Heart left ventricle (tissue), 16 donors: ENCODE data around the gene DOCK4. TPM values are rescaled to one million over a fixed set of nuclear protein-coding genes. Genes with fewer than 3 reads are reported as not detected.
A peak's percentile ranks its signal among the peaks of the same experiment; 100 is the strongest.

Source experiments
- ATAC-seq, 4 donors: fragments of 200-7000 bp; cut with Tn5 transposase; one replicate each; pipeline ENCODE4 v1.9.1; 2020 to 2022; ENCODE audit warnings: moderate library complexity in 4 of 4, mild to moderate bottlenecking in 3 of 4, moderate number of reproducible peaks in 1 of 4
- DNase-seq, 5 donors: peaks; one replicate each; pipeline ENCODE4 v3.0.0-alpha.2; 2020
- H3K27ac ChIP-seq, 12 donors: fragments of 200-600 bp; sonication (generic) in 4 of 12; one replicate each; pipeline versions ENCODE4 v1.5.0 to v1.8.0; 2016 to 2022; ENCODE audit warnings: mild to moderate bottlenecking in 2 of 12
- H3K27me3 ChIP-seq, 9 donors: fragments of 200-600 bp; sonication (generic) in 2 of 9; one replicate each; pipeline versions ENCODE4 v1.5.1 to v1.8.0; 2016 to 2022; ENCODE audit warnings: mild to moderate bottlenecking in 3 of 9
- H3K36me3 ChIP-seq, 9 donors: fragments of 200-600 bp; sonication (generic) in 2 of 9; one replicate each; pipeline versions ENCODE4 v1.5.0 to v1.8.0; 2018 to 2022; ENCODE audit warnings: mild to moderate bottlenecking in 2 of 9
- H3K4me1 ChIP-seq, 12 donors: fragments of 200-600 bp; sonication (generic) in 4 of 12; one replicate each; pipeline versions ENCODE4 v1.5.0 to v1.8.0; 2016 to 2022; ENCODE audit warnings: mild to moderate bottlenecking in 3 of 12
- H3K4me3 ChIP-seq, 12 donors: fragments of 200-600 bp; sonication (generic) in 4 of 12; one replicate each; pipeline versions ENCODE4 v1.5.0 to v1.8.0; 2017 to 2022; ENCODE audit warnings: mild to moderate bottlenecking in 9 of 12, moderate library complexity in 4 of 12
- H3K9me3 ChIP-seq, 12 donors: fragments of 200-600 bp; sonication (generic) in 4 of 12; one replicate each; pipeline versions ENCODE4 v1.5.0 to v1.8.0; 2016 to 2022; ENCODE audit warnings: mild to moderate bottlenecking in 1 of 12
- CTCF ChIP-seq, 12 donors: fragments of 200-600 bp; sonication (generic) in 4 of 12; IDR thresholded peaks; one replicate each; pipeline versions ENCODE4 v1.5.0 to v1.8.0; 2018 to 2022; ENCODE audit warnings: antibody characterized with exemption in 12 of 12, mild to moderate bottlenecking in 5 of 12
- POLR2A ChIP-seq, 2 donors: fragments of 450-650 bp; IDR thresholded peaks; one replicate each; pipeline ENCODE4 v1.6.1; 2017; ENCODE audit warnings: antibody characterized with exemption in 2 of 2, mild to moderate bottlenecking in 2 of 2, moderate library complexity in 2 of 2
- WGBS, 4 donors: extraction: QIAGEN DNeasy Blood & Tissue Kit in 2 of 4; methylation state at CpG; one replicate each; pipeline versions ENCODE4 v1.1.5 to v1.1.7; 2013 to 2018; 5-methylcytosine and 5-hydroxymethylcytosine counted together
- intact Hi-C, 10 donors: fragments of 100-400 bp; cut with DNase I; formaldehyde crosslinking; loops; one replicate each; pipeline versions ENCODE4 v1.11.1 to v1.14.2; 2022
- polyA plus RNA-seq, 2 donors: library from polyadenylated mRNA; stranded (reverse); fragments of 200-250 nt; gene quantifications; one replicate each; pipeline ENCODE4 v1.2.3, GENCODE V29; 2013
- total RNA-seq, 9 donors: library from RNA; depleted of rRNA in 2 of 9; stranded (reverse); fragments of >200 nt in 2 of 9; fragmentation: NEBNext Ultra II Directional in 3 of 9; extraction: Animal tissue kit (Norgen Biotek cat#: 25700) in 3 of 9; gene quantifications; one replicate each; pipeline versions ENCODE4 v1.1.0 to v1.2.4, GENCODE V29; 2016 to 2023
- donor health status: ischemic (EF 13 %, LVEDD 7.1; RV severe dilation, severe dysfunction).
- donor health status: healthy with polysubstance abuse.
- donor health status: DM: no; HTN: yes; CAD: no.
- donor health status: DM: no; HTN: no; CAD: no.
- donor health status: ischemic (EF 25% LVEDD 6.9; RV normal size, moderate dysfunction).
- donor health status: ischemic (EF 25% LVEDD 5.7; RV mildly dilated, moderate dysfunction).
- donor health status: healthy.
- donor health status: DM: yes; HTN: yes; CAD: no.
- donor health status: ischemic (EF 35%, LVEDD 5.7; RV mildly dilated, moderate dysfunction).
- donor health status: nonischemic (EF 11% LVEDD 7.7; RV severe dilation, severe dysfunction).
- donor health status: DM: yes; HTN: yes; CAD: no.
- donor health status: PGD.
- donor health status: ischemic (EF 29% LVEDD 5.4; RV normal size, mild dysfunction).
- donor health status: nonischemic (EF 23%, LVEDD 6.1; RV moderate dilation, normal function).

The DOCK4 gene
- total and polyA plus RNA-seq, 11 donors = 5.1 to 40.8 (median 13.1) TPM

GRCh38 chr7:111755383-111755782, 450.8 kb downstream of the DOCK4 start:
- Histone ChIP-seq H3K36me3 (peaks cover 0 to 61% (median 30%) of the 10 kb centered on the region in 9 donors), H3K27ac (no peak overlapping the region), H3K4me3 (no peak overlapping the region), H3K9me3 (no peaks in the 10 kb centered on the region), H3K27me3 (no peaks in the 10 kb centered on the region), H3K4me1 (peaks cover 0 to 4% (median 0%) of the 10 kb centered on the region in 12 donors)
- DNase-seq = no peak
- no peak for TF ChIP-seq CTCF (IDR thresholded peaks at IDR 0.05)
- no peak for TF ChIP-seq POLR2A (IDR thresholded peaks at IDR 0.05)
- ATAC-seq = no peak
- WGBS, 4 donors = 90 to 95% (median 94%) methylated on average over 6 of the region's 6 CpGs
- intact Hi-C loops = loop anchor here in 7 of 10 donors (2.0 to 10.0 kb wide), 5 partner anchors 99 to 742 kb away; no protein-coding TSS in a partner anchor

DNA sequence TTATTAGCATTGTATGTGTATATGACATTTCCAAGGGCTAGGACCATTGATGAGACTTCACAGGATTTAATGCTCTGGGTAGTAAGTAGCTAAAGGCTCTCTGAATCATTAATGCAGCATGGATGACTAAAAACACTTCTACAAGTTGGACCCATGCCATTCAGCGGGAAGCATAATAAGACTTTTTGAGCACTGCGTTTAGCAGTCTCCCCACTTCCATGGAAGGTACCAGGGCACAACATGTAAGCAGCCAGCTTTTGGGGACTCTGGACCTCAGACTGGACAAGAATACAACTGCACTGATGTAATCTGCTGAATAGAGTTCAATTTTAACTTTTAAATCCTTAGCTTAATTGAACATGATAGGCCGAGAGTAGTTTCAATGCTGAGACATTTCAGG, 452.2 kb downstream of the DOCK4 start:
- ATAC-seq = no peak
- 79 to 89% (median 83%) methylated on average over 3 of the region's 3 CpGs for WGBS, 4 donors
- intact Hi-C loops = loop anchor here in 7 of 10 donors (2.0 to 10.0 kb wide), 9 partner anchors 101 to 743 kb away; partner anchors contain the start of genes DOCK4 (in 1 of the 7) and ZNF277 (in 1 of the 7)
- Histone ChIP-seq H3K9me3 (peaks cover 0 to 7% (median 0%) of the 10 kb centered on the region in 12 donors), H3K4me1 (peaks cover 0 to 4% (median 0%) of the 10 kb centered on the region in 12 donors), H3K27ac (no peak overlapping the region), H3K27me3 (no peaks in the 10 kb centered on the region), H3K4me3 (no peak overlapping the region), H3K36me3 (peaks cover 0 to 51% (median 17%) of the 10 kb centered on the region in 9 donors)
- TF ChIP-seq CTCF (IDR thresholded peaks at IDR 0.05) = no peak
- no peak for TF ChIP-seq POLR2A (IDR thresholded peaks at IDR 0.05)
- no peak for DNase-seq

DNA sequence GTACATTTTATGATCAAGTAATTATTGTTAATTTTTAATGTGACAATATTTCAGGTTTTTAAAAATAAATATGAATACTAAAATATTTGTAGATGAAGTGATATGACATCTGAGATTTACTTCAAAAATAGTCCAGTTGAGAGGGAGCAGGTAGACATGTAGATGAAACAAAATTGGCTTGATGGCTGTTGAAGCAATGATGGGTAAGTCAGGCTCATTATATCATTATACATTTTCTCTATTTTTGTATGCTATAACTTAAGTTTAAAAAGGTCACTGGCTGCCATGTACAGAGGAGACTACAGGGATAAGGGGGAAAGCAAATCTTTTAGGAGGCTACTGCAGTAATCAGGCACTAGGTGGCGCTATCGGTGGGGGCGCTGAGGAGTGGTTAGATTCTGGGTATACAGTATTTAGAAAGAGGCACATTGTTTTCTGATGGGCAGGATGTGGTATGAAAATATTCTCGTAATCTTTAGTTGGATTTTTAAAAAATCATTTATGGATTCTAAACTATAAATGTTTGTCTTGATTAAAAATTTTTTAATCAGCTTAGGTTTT, 454.1 kb downstream of the DOCK4 start:
- peaks cover 0 to under 1% (median 0%) of the 10 kb centered on the region in 12 donors for H3K4me1 ChIP-seq
- peaks cover 0 to 7% (median 0%) of the 10 kb centered on the region in 12 donors for H3K9me3 ChIP-seq
- TF ChIP-seq POLR2A (IDR thresholded peaks at IDR 0.05) (no peak), CTCF (IDR thresholded peaks at IDR 0.05) (peak; percentile 63 to 81 (median 75))
- intact Hi-C loops = loop anchor here in 6 of 10 donors (2.0 to 10.0 kb wide), 8 partner anchors 105 to 745 kb away; partner anchors contain the start of genes DOCK4 (in 1 of the 6) and ZNF277 (in 1 of the 6)
- DNase-seq (peak; percentile 37 to 71 (median 44)), ATAC-seq (peak in 3 of 4 donors; percentile 50 to 56 (median 56))
- 25 to 29% (median 27%) methylated on average over 4 of the region's 4 CpGs for WGBS, 4 donors
- no peaks in the 10 kb centered on the region for H3K27me3 ChIP-seq
- peaks cover 0 to 35% (median 2%) of the 10 kb centered on the region in 9 donors for H3K36me3 ChIP-seq
- no peak overlapping the region for H3K27ac ChIP-seq
- no peak overlapping the region for H3K4me3 ChIP-seq

DNA sequence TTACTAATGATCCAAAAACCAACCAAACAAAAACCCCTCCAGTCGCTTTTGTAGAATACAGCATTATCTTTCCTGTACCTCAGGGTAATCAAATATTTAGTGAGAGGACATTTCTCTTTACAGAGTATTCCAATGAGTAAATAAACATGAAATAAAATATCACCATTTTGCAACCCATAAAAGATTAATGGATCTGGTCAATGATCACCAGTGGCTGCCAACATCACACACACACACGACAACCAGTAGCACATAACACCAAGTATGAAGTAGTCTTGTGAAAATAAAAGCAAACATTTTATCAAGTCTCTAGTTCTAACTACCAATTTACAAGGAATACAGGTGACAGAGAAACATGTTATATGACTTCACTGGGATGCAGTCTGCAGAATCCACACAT, 455.3 kb downstream of the DOCK4 start:
- intact Hi-C loops = loop anchor here in 5 of 10 donors (5.0 to 10.0 kb wide), 7 partner anchors 106 to 746 kb away; partner anchors contain the start of genes DOCK4 (in 1 of the 5) and ZNF277 (in 1 of the 5)
- Histone ChIP-seq H3K9me3 (peaks cover 0 to 7% (median 0%) of the 10 kb centered on the region in 12 donors), H3K4me3 (no peak overlapping the region), H3K27me3 (no peaks in the 10 kb centered on the region), H3K27ac (no peak overlapping the region), H3K4me1 (no peaks in the 10 kb centered on the region), H3K36me3 (peaks cover 0 to 47% (median 7%) of the 10 kb centered on the region in 9 donors)
- TF ChIP-seq POLR2A (IDR thresholded peaks at IDR 0.05) (no peak), CTCF (IDR thresholded peaks at IDR 0.05) (no peak)
- 95 to 99% (median 97%) methylated on average over 2 of the region's 2 CpGs for WGBS, 4 donors
- ATAC-seq (no peak), DNase-seq (no peak)
